Activated T-helper 17 cell treated with anti-CD3 and anti-CD28 coated beads, Interleukin-2, amount 50 U/mL, for 72 hours (primary cell): ENCODE measurements around the gene RFX1. TPM values are rescaled to one million over a fixed set of nuclear protein-coding genes. Genes with fewer than 3 reads are reported as not detected.
"Not testable (repeated sequence)": the region's sequence is repeated elsewhere in the genome, so short reads cannot be mapped to it uniquely, and the experiment has no call there.

Experiments used
- ATAC-seq: fragments of 150-1000 bp; cut with Tn5 transposase; replicated peaks from 2 replicates; pipeline ENCODE4 v1.10.0; 2021; ENCODE audit warnings: mild to moderate bottlenecking, moderate library complexity
- H3K27ac Mint-ChIP-seq: one replicate; pipeline ENCODE4 v1.8.0; 2022; ENCODE audit warnings: mixed read lengths
- H3K27me3 Mint-ChIP-seq: one replicate; pipeline ENCODE4 v1.8.0; 2022; ENCODE audit warnings: mixed read lengths
- H3K36me3 Mint-ChIP-seq: one replicate; pipeline ENCODE4 v1.8.0; 2022; ENCODE audit warnings: low read depth, mild to moderate bottlenecking, mixed read lengths
- H3K4me1 Mint-ChIP-seq: one replicate; pipeline ENCODE4 v1.8.0; 2022; ENCODE audit warnings: mixed read lengths
- H3K4me3 Mint-ChIP-seq: one replicate; pipeline ENCODE4 v1.8.0; 2022; ENCODE audit warnings: mild to moderate bottlenecking, mixed read lengths
- H3K9me3 Mint-ChIP-seq: one replicate; pipeline ENCODE4 v1.8.0; 2022; ENCODE audit warnings: mixed read lengths
- total RNA-seq, 2 donors: library from RNA; stranded (reverse); gene quantifications; one replicate each; pipeline ENCODE4 v1.2.3, GENCODE V29; 2022

Gene RFX1
- 10 to 100 TPM; 12.6 to 12.9 TPM for total RNA-seq

- Mint-ChIP-seq H3K36me3 (peaks cover 13% of the 10 kb centered on the region), H3K4me3 (peak within 1 kb of the TSS; percentile 94), H3K4me1 (peaks cover 17% of the 10 kb centered on the region), H3K9me3 (no peaks in the 10 kb centered on the region), H3K27me3 (no peaks in the 10 kb centered on the region), H3K27ac (peak within 1 kb of the TSS; percentile 99)
- ATAC-seq, result peak; percentile 84
Observed at GRCh38 chr19:14006085-14006765, at the start of gene RFX1. Gene RFX1 (minus strand): TSS chr19:14006320. CDS start chr19:13993843, 12,477 bp downstream.

DNA sequence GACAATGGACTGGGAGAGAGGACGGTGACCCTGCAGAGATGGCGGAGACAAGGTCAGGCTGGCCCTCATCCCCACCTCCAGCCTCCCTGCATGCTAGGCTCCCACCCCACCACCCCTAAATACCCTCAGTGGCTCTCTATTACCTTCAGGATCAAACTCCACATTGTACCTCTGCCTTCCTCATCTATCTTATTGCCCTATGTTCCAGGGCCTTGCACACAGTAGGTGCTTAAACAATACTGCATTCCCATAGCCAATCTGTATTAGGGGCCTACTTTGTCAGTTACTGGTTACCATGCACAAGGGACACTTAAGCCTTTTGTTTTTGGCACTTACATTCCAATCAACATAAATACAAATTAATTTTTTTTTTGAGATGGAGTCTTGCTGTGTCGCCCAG is 49.3 kb upstream of the RFX1 start:
- H3K27ac Mint-ChIP-seq, result no peak overlapping the region
- no peak overlapping the region for H3K4me3 Mint-ChIP-seq
- H3K36me3 Mint-ChIP-seq, result peaks cover 27% of the 10 kb centered on the region
- no peak for ATAC-seq
- no peaks in the 10 kb centered on the region for H3K9me3 Mint-ChIP-seq
- peaks cover 8% of the 10 kb centered on the region for H3K4me1 Mint-ChIP-seq
- peaks cover 11% of the 10 kb centered on the region for H3K27me3 Mint-ChIP-seq

DNA sequence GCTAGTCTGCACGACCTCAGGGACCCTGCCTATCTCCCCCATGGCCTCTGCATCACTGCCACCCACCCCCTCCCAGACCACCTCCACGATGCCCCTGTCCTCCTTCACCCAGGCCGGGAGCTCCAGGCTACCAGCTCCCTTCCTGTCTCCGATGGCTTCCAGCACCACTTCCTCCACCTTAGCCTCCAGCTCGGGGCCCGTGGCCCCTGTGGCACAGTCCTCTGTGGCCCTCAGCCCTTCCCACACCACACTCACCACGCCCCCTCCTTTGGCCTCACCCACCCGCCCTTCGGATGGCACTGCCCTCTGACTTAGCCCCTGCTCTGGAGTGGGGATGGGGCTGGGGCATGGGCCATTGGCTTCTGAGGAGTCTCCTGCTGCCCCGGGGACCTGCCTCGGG is 48.6 kb upstream of the RFX1 start:
- H3K4me3 Mint-ChIP-seq, result no peak overlapping the region
- H3K4me1 Mint-ChIP-seq, result peaks cover 8% of the 10 kb centered on the region
- peaks cover 11% of the 10 kb centered on the region for H3K27me3 Mint-ChIP-seq
- H3K9me3 Mint-ChIP-seq, result no peaks in the 10 kb centered on the region
- H3K27ac Mint-ChIP-seq, result no peak overlapping the region
- peaks cover 34% of the 10 kb centered on the region for H3K36me3 Mint-ChIP-seq
- ATAC-seq, result no peak

DNA sequence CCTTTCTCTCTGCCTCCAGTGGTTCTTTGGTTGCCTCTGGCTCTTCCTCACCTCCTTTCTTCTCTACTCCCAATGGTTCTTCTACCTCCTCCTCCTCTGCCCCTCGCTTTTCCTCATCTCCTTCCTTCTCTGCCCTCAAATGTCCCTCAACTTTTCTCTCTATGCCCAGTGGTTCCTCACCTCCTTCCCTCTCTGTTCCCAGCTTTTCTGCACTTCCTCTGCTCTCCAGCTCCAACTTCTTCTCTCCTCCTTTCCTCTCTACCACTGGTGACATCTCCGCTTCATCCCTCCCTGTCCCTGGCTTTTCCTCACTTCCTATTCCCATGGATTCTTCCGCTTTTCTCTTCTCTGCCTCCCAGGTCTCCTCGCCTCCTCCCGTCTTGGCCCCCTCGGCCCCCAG is 48.0 kb upstream of the RFX1 start:
- peaks cover 8% of the 10 kb centered on the region for H3K4me1 Mint-ChIP-seq
- no peak for ATAC-seq
- H3K27ac Mint-ChIP-seq, result peak overlapping the region; percentile 3
- H3K36me3 Mint-ChIP-seq, result peaks cover 40% of the 10 kb centered on the region
- H3K9me3 Mint-ChIP-seq, result no peaks in the 10 kb centered on the region
- H3K27me3 Mint-ChIP-seq, result peaks cover 11% of the 10 kb centered on the region
- no peak overlapping the region for H3K4me3 Mint-ChIP-seq

DNA sequence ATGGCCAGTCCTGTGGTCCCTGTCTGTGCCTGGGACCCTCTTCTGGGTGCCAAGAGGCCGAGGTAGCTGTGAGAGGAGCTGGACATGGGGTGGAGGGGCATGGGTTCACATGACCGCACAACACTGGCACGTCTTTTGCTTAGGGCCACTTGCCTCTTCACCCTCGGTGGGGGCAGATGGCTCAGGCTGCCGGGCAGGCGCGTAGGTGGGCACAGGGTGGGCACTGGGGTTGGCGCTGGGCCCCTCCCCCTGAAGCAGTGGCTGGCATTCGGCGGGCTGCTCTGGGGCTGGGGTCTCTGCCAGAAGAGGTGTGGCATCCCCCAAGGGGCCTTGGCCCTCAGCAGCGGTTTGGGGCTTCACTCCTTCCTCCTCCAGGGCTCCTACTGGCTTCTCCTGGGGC is 47.4 kb upstream of the RFX1 start:
- Mint-ChIP-seq H3K4me1 (peaks cover 4% of the 10 kb centered on the region), H3K4me3 (no peak overlapping the region), H3K27me3 (peaks cover 7% of the 10 kb centered on the region), H3K9me3 (no peaks in the 10 kb centered on the region), H3K27ac (no peak overlapping the region), H3K36me3 (peaks cover 46% of the 10 kb centered on the region)
- no peak for ATAC-seq

DNA sequence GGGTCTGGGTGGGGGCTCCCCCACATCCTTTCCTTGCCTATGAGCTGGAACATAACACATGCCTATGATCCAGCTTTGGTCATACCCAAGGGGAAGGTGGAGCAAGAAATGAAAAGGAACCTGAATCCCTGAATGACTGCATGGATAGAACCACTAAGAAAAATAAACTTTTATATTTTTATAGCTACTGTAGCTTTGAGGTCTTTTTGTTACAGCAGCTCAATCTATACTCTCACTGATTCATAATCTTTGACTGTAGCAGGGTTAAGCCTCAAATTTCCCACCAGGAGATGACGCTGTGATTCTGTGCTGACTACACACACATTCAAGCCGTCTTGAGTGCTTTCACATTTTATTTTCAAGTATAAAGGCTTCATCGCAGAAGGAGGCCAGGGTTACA is 46.9 kb upstream of the RFX1 start:
- ATAC-seq, result no peak
- H3K4me1 Mint-ChIP-seq, result no peaks in the 10 kb centered on the region
- H3K4me3 Mint-ChIP-seq, result no peak overlapping the region
- H3K9me3 Mint-ChIP-seq, result no peaks in the 10 kb centered on the region
- no peak overlapping the region for H3K27ac Mint-ChIP-seq
- H3K36me3 Mint-ChIP-seq, result peaks cover 51% of the 10 kb centered on the region
- H3K27me3 Mint-ChIP-seq, result peaks cover 2% of the 10 kb centered on the region

- H3K27ac Mint-ChIP-seq, result peak overlapping the region; percentile 60
- no peaks in the 10 kb centered on the region for H3K9me3 Mint-ChIP-seq
- ATAC-seq, result no peak
- H3K4me3 Mint-ChIP-seq, result no peak overlapping the region
- H3K27me3 Mint-ChIP-seq, result no peaks in the 10 kb centered on the region
- H3K36me3 Mint-ChIP-seq, result peaks cover 56% of the 10 kb centered on the region
- no peaks in the 10 kb centered on the region for H3K4me1 Mint-ChIP-seq
Observed at GRCh38 chr19:14052470-14052869, 46.4 kb upstream of the RFX1 start.

DNA sequence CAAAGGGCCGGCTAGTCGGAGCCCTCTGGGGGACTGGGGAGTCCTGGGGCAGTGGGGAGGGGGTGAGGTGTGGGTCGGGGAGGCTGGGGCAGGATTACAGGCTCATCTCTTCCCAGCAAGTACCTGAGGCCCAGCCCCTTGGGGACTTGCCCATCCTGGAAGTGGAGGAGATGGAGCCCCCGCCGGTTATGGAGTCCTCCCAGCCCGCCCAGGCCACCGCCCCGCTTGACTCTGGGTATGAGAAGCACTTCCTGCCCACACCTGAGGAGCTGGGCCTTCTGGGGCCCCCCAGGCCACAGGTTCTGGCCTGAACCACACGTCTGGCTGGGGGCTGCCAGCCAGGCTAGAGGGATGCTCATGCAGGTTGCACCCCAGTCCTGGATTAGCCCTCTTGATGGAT is 45.9 kb upstream of the RFX1 start:
- H3K4me1 Mint-ChIP-seq, result no peaks in the 10 kb centered on the region
- peak overlapping the region; percentile 60 for H3K27ac Mint-ChIP-seq
- no peak for ATAC-seq
- no peaks in the 10 kb centered on the region for H3K27me3 Mint-ChIP-seq
- no peak overlapping the region for H3K4me3 Mint-ChIP-seq
- H3K36me3 Mint-ChIP-seq, result peaks cover 61% of the 10 kb centered on the region
- H3K9me3 Mint-ChIP-seq, result no peaks in the 10 kb centered on the region

- H3K9me3 Mint-ChIP-seq, H3K27me3 Mint-ChIP-seq, H3K4me1 Mint-ChIP-seq, H3K27ac Mint-ChIP-seq, H3K4me3 Mint-ChIP-seq, ATAC-seq: not testable (repeated sequence)
- peaks cover 71% of the 10 kb centered on the region for H3K36me3 Mint-ChIP-seq
Observed at GRCh38 chr19:14050961-14051360, 44.8 kb upstream of the RFX1 start.

- no peak overlapping the region for H3K27ac Mint-ChIP-seq
- no peak overlapping the region for H3K4me3 Mint-ChIP-seq
- no peaks in the 10 kb centered on the region for H3K9me3 Mint-ChIP-seq
- no peaks in the 10 kb centered on the region for H3K4me1 Mint-ChIP-seq
- H3K27me3 Mint-ChIP-seq, result no peaks in the 10 kb centered on the region
- H3K36me3 Mint-ChIP-seq, result peaks cover 76% of the 10 kb centered on the region
- ATAC-seq, result no peak
Observed at GRCh38 chr19:14050512-14050911, 44.4 kb upstream of the RFX1 start.

DNA sequence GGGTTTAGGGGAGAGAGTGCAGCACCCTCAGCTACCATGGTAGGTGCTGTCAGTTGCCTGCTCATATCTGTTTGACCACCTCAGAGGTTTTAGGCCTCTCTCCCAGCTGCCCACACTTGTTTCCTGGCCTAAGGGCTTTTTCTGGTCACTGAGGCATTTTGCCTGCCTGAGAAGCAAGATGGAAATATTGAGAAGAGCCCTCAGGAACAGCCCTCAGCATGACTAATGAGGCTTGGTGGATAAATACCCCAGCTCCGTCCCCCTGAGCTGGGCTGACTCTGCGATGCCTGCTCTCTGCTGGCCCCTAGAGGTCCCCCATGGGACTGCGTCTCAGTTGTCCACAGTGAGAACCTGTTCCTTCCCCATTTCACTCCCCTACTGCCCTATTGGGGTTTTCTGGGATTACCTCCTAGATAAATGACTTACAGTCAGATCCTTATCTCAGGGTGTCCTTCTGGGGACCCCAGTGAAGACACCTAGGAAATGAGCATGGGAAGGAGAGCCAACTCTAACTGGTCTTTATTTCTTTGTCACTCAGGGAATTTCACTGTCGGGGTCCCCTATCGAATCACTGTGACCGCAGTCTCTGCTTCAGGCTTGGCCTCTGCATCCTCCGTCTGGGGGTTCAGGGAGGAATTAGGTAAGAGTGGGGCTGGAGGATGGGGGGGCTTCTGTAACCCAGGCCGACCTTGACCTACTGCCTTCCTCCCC is 42.5 kb upstream of the RFX1 start:
- no peaks in the 10 kb centered on the region for H3K4me1 Mint-ChIP-seq
- no peaks in the 10 kb centered on the region for H3K9me3 Mint-ChIP-seq
- ATAC-seq, result peak; percentile 87
- no peaks in the 10 kb centered on the region for H3K27me3 Mint-ChIP-seq
- peaks cover 92% of the 10 kb centered on the region for H3K36me3 Mint-ChIP-seq
- H3K27ac Mint-ChIP-seq, result no peak overlapping the region
- no peak overlapping the region for H3K4me3 Mint-ChIP-seq

DNA sequence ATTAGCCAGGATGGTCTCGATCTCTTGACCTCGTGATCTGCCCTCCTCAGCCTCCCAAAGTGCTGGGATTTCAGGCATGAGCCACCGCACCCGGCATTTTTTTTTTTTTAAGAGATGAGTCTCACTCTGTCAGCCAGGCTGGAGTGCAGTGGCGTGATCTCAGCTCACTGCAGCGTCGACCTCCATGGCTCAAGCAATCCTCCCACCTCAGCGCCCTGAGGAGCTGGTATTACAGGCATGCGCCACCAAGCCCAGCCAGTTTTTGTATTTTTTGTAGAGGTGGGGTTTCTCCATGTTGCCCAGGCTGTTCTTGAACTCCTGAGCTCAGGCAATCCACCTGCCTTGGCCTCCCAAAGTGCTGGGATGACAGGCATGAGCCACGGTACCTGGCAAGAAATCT is 41.7 kb upstream of the RFX1 start:
- H3K9me3 Mint-ChIP-seq, H3K27ac Mint-ChIP-seq, H3K4me1 Mint-ChIP-seq, ATAC-seq, H3K27me3 Mint-ChIP-seq, H3K4me3 Mint-ChIP-seq: not testable (repeated sequence)
- peaks cover 95% of the 10 kb centered on the region for H3K36me3 Mint-ChIP-seq

GRCh38 chr19:14042659-14043608 is 36.8 kb upstream of the RFX1 start:
- H3K4me3 Mint-ChIP-seq, result not testable (repeated sequence)
- peaks cover 94% of the 10 kb centered on the region for H3K36me3 Mint-ChIP-seq

GRCh38 chr19:14039181-14039580 is 33.1 kb upstream of the RFX1 start:
- Mint-ChIP-seq H3K9me3 (no peaks in the 10 kb centered on the region), H3K4me1 (peaks cover 2% of the 10 kb centered on the region), H3K4me3 (no peak overlapping the region), H3K27ac (no peak overlapping the region), H3K36me3 (peaks cover 89% of the 10 kb centered on the region), H3K27me3 (no peaks in the 10 kb centered on the region)
- no peak for ATAC-seq

More at GRCh38 chr19:14042659-14043608, 36.8 kb upstream of the RFX1 start:
- H3K27ac Mint-ChIP-seq, result peak overlapping the region; percentile 83
- not testable (repeated sequence) for H3K9me3 Mint-ChIP-seq, H3K4me1 Mint-ChIP-seq, H3K27me3 Mint-ChIP-seq
- peak; percentile 61 for ATAC-seq
